A549 (cell line): ENCODE data around the gene NAA60. TPM values are rescaled to one million over a fixed set of nuclear protein-coding genes. Genes with fewer than 3 reads are reported as not detected.

ENCODE experiments used
- ATAC-seq, 2 experiments: fragments of 200-7000 bp in 1 of 2; fragments of >200 bp in 1 of 2; cut with Nextera tagmentation in 1 of 2; cut with Tn5 transposase in 1 of 2; 3 replicates each; pipeline versions ENCODE4 v1.8.0 to v1.9.1; 2018 to 2020; ENCODE audit warnings: mild to moderate bottlenecking in 1 of 2, moderate library complexity in 1 of 2
- CTCF ChIA-PET: fragments of 300-600 bp; sonication (Branson Sonifier 250); formaldehyde crosslinking; extraction: SDS; loops from one replicate; lab custom pipeline; 2021; ENCODE audit warnings: antibody characterized with exemption, inconsistent platforms; lab: Yijun Ruan, JAX
- POLR2A ChIA-PET: fragments of 350-600 bp; formaldehyde crosslinking; extraction: SDS; loops from one replicate; lab custom pipeline; 2021; ENCODE audit warnings: antibody characterized with exemption, inconsistent platforms; lab: Yijun Ruan, JAX
- DNase-seq, 2 experiments: peaks; one replicate each; pipeline versions ENCODE4 v3.0.0 to v3.0.0-alpha.2; 2011 to 2016; ENCODE audit warnings: low read depth in 1 of 2, low spot score in 1 of 2
- FAIRE-seq: peaks from 2 replicates; lab custom pipeline; 2011; peaks lifted over from hg19 to GRCh38; lab: Jason Lieb, UNC
- H3K27ac ChIP-seq, 2 experiments: fragments of >200 bp; sonication (Bioruptor Twin); formaldehyde crosslinking; 3 replicates each; pipeline ENCODE4 v1.5.1; 2016 to 2017
- H3K4me1 ChIP-seq: fragments of >200 bp; sonication (Bioruptor Twin); formaldehyde crosslinking; 3 replicates; pipeline ENCODE4 v1.6.1; 2016
- H3K4me2 ChIP-seq: fragments of >200 bp; sonication (Bioruptor Twin); formaldehyde crosslinking; 3 replicates; pipeline ENCODE4 v1.6.1; 2016
- H3K4me3 ChIP-seq: fragments of >200 bp; sonication (Bioruptor Twin); formaldehyde crosslinking; 3 replicates; pipeline ENCODE4 v1.5.1; 2016
- H3K9me3 ChIP-seq: fragments of >200 bp; sonication (Bioruptor Twin); formaldehyde crosslinking; 3 replicates; pipeline ENCODE4 v1.6.1; 2016
- BHLHE40 ChIP-seq: IDR thresholded peaks from 2 replicates; pipeline ENCODE4 v1.6.1; 2012; ENCODE audit warnings: low read depth, low read length, inconsistent platforms
- CBX8 ChIP-seq: fragments of 200-600 bp; sonication (generic); IDR thresholded peaks from 2 replicates; pipeline ENCODE4 v1.6.1; 2016
- CEBPB ChIP-seq, 2 experiments: fragments of >200 bp in 1 of 2; sonication (Bioruptor Twin) in 1 of 2; formaldehyde crosslinking in 1 of 2; IDR thresholded peaks; 2 replicates each; pipeline ENCODE4 v1.6.1; 2012 to 2016
- CHD4 ChIP-seq: fragments of 200-600 bp; sonication (generic); IDR thresholded peaks from 2 replicates; pipeline ENCODE4 v1.6.1; 2016; ENCODE audit warnings: antibody characterized with exemption, mild to moderate bottlenecking, borderline replicate concordance
- EP300 ChIP-seq, 2 experiments: fragments of >200 bp; sonication (Bioruptor Twin); formaldehyde crosslinking; IDR thresholded peaks; 2 replicates in 1 of 2; 3 replicates in 1 of 2; pipeline ENCODE4 v1.6.1; 2016 to 2017
- ESRRA ChIP-seq: fragments of 150-350 bp; IDR thresholded peaks from 2 replicates; pipeline ENCODE4 v1.6.1; 2014; ENCODE audit warnings: mild to moderate bottlenecking, low read length, borderline replicate concordance
- FOSL2 ChIP-seq, 2 experiments: fragments of 450-650 bp in 1 of 2; fragments of >200 bp in 1 of 2; sonication (Bioruptor Twin) in 1 of 2; formaldehyde crosslinking; IDR thresholded peaks; 2 replicates each; pipeline versions ENCODE4 v1.5.0 to v1.6.1; 2016 to 2020; ENCODE audit warnings: mild to moderate bottlenecking in 1 of 2, moderate library complexity in 1 of 2
- FOXS1 ChIP-seq: fragments of 250-450 bp; sonication (Bioruptor Pico); IDR thresholded peaks from 2 replicates; pipeline ENCODE4 v1.5.0; 2020; ENCODE audit warnings: mild to moderate bottlenecking, moderate library complexity
- GATA3 ChIP-seq: IDR thresholded peaks from 2 replicates; pipeline ENCODE4 v1.6.1; 2012; ENCODE audit warnings: borderline replicate concordance
- JUN ChIP-seq, 2 experiments: fragments of >200 bp; sonication (Bioruptor Twin); formaldehyde crosslinking; IDR thresholded peaks; 2 replicates in 1 of 2; 3 replicates in 1 of 2; pipeline ENCODE4 v1.6.1; 2016 to 2017
- KDM5A ChIP-seq: fragments of 200-600 bp; sonication (generic); IDR thresholded peaks from 2 replicates; pipeline ENCODE4 v1.6.1; 2016; ENCODE audit warnings: antibody characterized with exemption, mild to moderate bottlenecking
- MAFK ChIP-seq: fragments of 450-650 bp; IDR thresholded peaks from 2 replicates; pipeline ENCODE4 v1.6.1; 2014; ENCODE audit not compliant: partially characterized antibody
- MAZ ChIP-seq: fragments of 150-350 bp; IDR thresholded peaks from 2 replicates; pipeline ENCODE4 v1.6.1; 2014; ENCODE audit warnings: antibody characterized with exemption, low read depth, low read length, borderline replicate concordance
- MYC ChIP-seq: IDR thresholded peaks from 2 replicates; pipeline ENCODE4 v1.6.1; 2012; ENCODE audit warnings: mild to moderate bottlenecking, inconsistent platforms, low read length, improper control_type of control experiment, borderline replicate concordance
- NFE2L2 ChIP-seq: fragments of 150-350 bp; conservative IDR thresholded peaks from 2 replicates; pipeline ENCODE4 v1.6.1; 2014; ENCODE audit warnings: low read length
- NPAS2 ChIP-seq: fragments of 250-450 bp; sonication (Bioruptor Pico); IDR thresholded peaks from 2 replicates; pipeline ENCODE4 v1.8.0; 2022; ENCODE audit warnings: mild to moderate bottlenecking, moderate library complexity, borderline replicate concordance
- NR3C1 ChIP-seq: fragments of >200 bp; sonication (Bioruptor Twin); formaldehyde crosslinking; IDR thresholded peaks from 3 replicates; pipeline ENCODE4 v1.6.1; 2017
- POLR2A ChIP-seq: IDR thresholded peaks from 2 replicates; pipeline ENCODE4 v1.6.1; 2012; ENCODE audit warnings: mild to moderate bottlenecking, low read length
- RNF2 ChIP-seq: fragments of 200-600 bp; sonication (generic); IDR thresholded peaks from 2 replicates; pipeline ENCODE4 v1.6.1; 2016; ENCODE audit warnings: low read depth, mild to moderate bottlenecking, antibody characterized with exemption, moderate library complexity, borderline replicate concordance
- SREBF2 ChIP-seq: fragments of 450-650 bp; IDR thresholded peaks from 2 replicates; pipeline ENCODE4 v1.6.1; 2014; ENCODE audit warnings: mild to moderate bottlenecking, moderate library complexity
- ZC3H11A ChIP-seq: fragments of 450-650 bp; IDR thresholded peaks from 2 replicates; pipeline ENCODE4 v1.6.1; 2014; ENCODE audit warnings: antibody characterized with exemption, mild to moderate bottlenecking
- WGBS: methylation state at CpG from one replicate; pipeline ENCODE4 v1.1.6; 2017; ENCODE audit errors: missing lambda C conversion rate; 5-methylcytosine and 5-hydroxymethylcytosine counted together
- polyA plus RNA-seq, 4 experiments: library from polyadenylated mRNA; depleted of rRNA in 3 of 4; stranded (reverse); fragments of >200 nt; fragmentation: RNase III in 1 of 4; extraction: RNeasy Plus Mini Kit Qiagen cat#74134 plus additional on column Dnase treatment in 1 of 4; gene quantifications; 2 replicates in 3 of 4; 3 replicates in 1 of 4; pipeline ENCODE4 v1.2.3, GENCODE V29; 2011 to 2017
- TF ChIP-seq, protein P1 (sequence below): fragments of 450-650 bp; IDR thresholded peaks from 2 replicates; pipeline ENCODE4 v1.6.1; 2014; ENCODE audit warnings: antibody characterized with exemption
- TF ChIP-seq, protein P2 (sequence below): fragments of 150-350 bp; IDR thresholded peaks from 2 replicates; pipeline ENCODE4 v1.6.1; 2014; ENCODE audit warnings: low read depth, mild to moderate bottlenecking, low read length
- TF ChIP-seq, protein P3 (sequence below): IDR thresholded peaks from 2 replicates; pipeline ENCODE4 v1.6.1; 2012; ENCODE audit warnings: low read depth, borderline replicate concordance
- TF ChIP-seq, protein P4 (sequence below): IDR thresholded peaks from 2 replicates; pipeline ENCODE4 v1.6.1; 2012
- TF ChIP-seq, protein P5 (sequence below): fragments of 250-450 bp; sonication (Bioruptor Pico); IDR thresholded peaks from 2 replicates; pipeline ENCODE4 v1.5.0; 2021; ENCODE audit warnings: mild to moderate bottlenecking, moderate library complexity, borderline replicate concordance

Gene NAA60
- polyA plus RNA-seq, 2 of the 4 experiments (the other 2 are of a cell fraction) = 41.6 to 43.9 TPM

DNA sequence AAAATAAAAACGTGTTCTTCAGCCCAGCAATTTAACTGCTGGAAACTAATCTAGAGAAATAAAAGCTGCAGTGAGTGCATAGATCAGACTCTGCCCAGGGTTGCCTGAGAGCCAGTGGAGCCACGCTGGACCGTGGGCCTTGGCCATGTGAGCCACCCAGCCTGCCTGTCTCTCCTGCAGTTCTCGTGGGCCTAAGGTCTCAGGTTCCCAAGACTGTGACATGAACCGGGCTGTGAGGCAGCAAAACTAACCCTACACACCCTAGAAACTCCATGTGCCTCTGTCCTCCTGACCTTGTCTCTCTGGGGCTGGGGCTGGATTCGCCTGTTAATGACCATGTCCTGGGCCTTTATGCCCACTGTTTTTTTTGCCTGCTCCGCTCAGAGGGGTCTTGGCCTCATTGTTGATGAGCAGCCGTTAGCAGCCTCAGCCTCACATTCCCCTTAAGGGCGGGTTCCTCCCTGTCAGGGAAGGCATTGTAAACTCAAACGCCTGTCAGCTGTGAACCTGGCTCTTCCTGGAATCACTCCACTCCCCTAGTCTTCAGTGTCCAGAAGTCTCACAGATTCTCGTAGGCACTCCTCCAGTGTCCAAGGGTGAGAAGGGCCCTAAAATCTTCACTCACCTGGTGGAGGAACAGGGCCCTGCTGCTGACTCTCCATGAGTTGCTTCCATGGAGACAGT lies 34.9 kb downstream of the NAA60 start:
- FAIRE-seq = no peak

DNA sequence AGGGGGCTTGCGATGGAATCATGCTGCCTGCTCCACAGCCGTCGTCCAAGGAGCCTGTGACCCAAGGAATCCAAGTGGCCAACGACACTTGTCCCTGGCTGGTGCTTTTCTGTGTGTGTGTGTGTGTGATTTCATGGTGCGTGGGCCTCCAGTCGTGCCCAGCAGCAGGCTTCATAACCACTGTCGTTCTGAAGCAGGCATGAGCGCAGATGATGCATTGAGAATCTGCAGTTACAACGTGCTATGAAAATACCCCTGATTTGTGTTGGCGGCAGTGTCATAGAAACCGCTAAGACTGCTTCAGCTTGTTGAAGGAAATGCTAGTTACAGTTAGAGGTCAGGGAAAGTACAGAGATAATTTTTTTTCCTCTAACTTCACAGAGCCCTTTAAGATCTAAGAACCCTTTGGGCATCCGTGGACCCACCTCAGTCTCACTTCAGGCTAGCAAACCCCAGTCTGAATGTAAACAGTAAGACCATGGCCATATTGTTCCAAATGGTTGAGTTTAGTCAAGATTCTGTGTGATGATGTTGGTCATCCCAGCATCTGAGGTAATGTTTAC lies 36.3 kb downstream of the NAA60 start:
- no peak for ATAC-seq
- Histone ChIP-seq H3K27ac (no peak overlapping the region), H3K4me3 (no peak overlapping the region), H3K4me1 (no peaks in the 10 kb centered on the region), H3K4me2 (no peak overlapping the region), H3K9me3 (no peaks in the 10 kb centered on the region)
- ChIA-PET POLR2A (no interaction called here), CTCF (no interaction called here)
- no peak for DNase-seq
- FAIRE-seq = no peak
- TF ChIP-seq MAZ (no peak), MAFK (no peak), FOXS1 (CRISPR knock-in tag) (no peak), KDM5A (no peak), CHD4 (no peak), NPAS2 (CRISPR knock-in tag) (no peak), ZC3H11A (no peak), NR3C1 (no peak), JUN (IDR thresholded peaks at IDR 0.05) (no peak), SREBF2 (no peak), ESRRA (no peak), CEBPB (IDR thresholded peaks at IDR 0.05) (no peak), RNF2 (no peak), NFE2L2 (no peak)
- TF ChIP-seq, protein P1, sequence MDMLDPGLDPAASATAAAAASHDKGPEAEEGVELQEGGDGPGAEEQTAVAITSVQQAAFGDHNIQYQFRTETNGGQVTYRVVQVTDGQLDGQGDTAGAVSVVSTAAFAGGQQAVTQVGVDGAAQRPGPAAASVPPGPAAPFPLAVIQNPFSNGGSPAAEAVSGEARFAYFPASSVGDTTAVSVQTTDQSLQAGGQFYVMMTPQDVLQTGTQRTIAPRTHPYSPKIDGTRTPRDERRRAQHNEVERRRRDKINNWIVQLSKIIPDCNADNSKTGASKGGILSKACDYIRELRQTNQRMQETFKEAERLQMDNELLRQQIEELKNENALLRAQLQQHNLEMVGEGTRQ = no peak
- TF ChIP-seq, protein P2, sequence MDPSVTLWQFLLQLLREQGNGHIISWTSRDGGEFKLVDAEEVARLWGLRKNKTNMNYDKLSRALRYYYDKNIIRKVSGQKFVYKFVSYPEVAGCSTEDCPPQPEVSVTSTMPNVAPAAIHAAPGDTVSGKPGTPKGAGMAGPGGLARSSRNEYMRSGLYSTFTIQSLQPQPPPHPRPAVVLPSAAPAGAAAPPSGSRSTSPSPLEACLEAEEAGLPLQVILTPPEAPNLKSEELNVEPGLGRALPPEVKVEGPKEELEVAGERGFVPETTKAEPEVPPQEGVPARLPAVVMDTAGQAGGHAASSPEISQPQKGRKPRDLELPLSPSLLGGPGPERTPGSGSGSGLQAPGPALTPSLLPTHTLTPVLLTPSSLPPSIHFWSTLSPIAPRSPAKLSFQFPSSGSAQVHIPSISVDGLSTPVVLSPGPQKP = no peak
- TF ChIP-seq, protein P3, sequence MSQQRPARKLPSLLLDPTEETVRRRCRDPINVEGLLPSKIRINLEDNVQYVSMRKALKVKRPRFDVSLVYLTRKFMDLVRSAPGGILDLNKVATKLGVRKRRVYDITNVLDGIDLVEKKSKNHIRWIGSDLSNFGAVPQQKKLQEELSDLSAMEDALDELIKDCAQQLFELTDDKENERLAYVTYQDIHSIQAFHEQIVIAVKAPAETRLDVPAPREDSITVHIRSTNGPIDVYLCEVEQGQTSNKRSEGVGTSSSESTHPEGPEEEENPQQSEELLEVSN = no peak
- TF ChIP-seq, protein P4, sequence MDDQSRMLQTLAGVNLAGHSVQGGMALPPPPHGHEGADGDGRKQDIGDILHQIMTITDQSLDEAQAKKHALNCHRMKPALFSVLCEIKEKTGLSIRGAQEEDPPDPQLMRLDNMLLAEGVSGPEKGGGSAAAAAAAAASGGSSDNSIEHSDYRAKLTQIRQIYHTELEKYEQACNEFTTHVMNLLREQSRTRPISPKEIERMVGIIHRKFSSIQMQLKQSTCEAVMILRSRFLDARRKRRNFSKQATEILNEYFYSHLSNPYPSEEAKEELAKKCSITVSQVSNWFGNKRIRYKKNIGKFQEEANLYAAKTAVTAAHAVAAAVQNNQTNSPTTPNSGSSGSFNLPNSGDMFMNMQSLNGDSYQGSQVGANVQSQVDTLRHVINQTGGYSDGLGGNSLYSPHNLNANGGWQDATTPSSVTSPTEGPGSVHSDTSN = no peak
- TF ChIP-seq, protein P5, sequence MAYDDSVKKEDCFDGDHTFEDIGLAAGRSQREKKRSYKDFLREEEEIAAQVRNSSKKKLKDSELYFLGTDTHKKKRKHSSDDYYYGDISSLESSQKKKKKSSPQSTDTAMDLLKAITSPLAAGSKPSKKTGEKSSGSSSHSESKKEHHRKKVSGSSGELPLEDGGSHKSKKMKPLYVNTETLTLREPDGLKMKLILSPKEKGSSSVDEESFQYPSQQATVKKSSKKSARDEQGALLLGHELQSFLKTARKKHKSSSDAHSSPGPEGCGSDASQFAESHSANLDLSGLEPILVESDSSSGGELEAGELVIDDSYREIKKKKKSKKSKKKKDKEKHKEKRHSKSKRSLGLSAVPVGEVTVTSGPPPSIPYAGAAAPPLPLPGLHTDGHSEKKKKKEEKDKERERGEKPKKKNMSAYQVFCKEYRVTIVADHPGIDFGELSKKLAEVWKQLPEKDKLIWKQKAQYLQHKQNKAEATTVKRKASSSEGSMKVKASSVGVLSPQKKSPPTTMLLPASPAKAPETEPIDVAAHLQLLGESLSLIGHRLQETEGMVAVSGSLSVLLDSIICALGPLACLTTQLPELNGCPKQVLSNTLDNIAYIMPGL (CRISPR knock-in tag) = no peak
- 93% methylated on average over 12 of the region's 12 CpGs for WGBS

More for the DNA sequence above, 34.9 kb downstream of the NAA60 start:
- 91% methylated on average over 11 of the region's 11 CpGs for WGBS
- H3K4me2 ChIP-seq = no peak overlapping the region
- no peak overlapping the region for H3K27ac ChIP-seq
- no peaks in the 10 kb centered on the region for H3K4me1 ChIP-seq
- POLR2A ChIA-PET = no interaction called here
- no peak overlapping the region for H3K4me3 ChIP-seq
- no peaks in the 10 kb centered on the region for H3K9me3 ChIP-seq
- ATAC-seq (no peak), DNase-seq (no peak)
- TF ChIP-seq CBX8 = no peak
- no peak for TF ChIP-seq GATA3
- no peak for TF ChIP-seq EP300 (IDR thresholded peaks at IDR 0.05)
- TF ChIP-seq FOSL2 (IDR thresholded peaks at IDR 0.05) = no peak
- TF ChIP-seq FOSL2 (CRISPR knock-in tag; IDR thresholded peaks at IDR 0.05) = no peak
- TF ChIP-seq POLR2A = no peak
- no peak for TF ChIP-seq MYC
- TF ChIP-seq MAFK = no peak
- no peak for TF ChIP-seq BHLHE40
- CTCF ChIA-PET = no interaction called here
